HL-60/S4 (cell line): ENCODE results near the gene PRMT1.
"Not testable (repeated sequence)": the region's sequence is repeated elsewhere in the genome, so short reads cannot be mapped to it uniquely, and the experiment has no call there.

Experiments
- in situ Hi-C: fragments of 300-500 bp; cut with MboI; formaldehyde crosslinking; loops from 2 replicates; pipeline ENCODE4 v1.14.3; 2022; ENCODE audit warnings: low sequenced_read_pairs

The PRMT1 gene

GRCh38 chr19:49677231-49677900 lies at the start of gene PRMT1:
PRMT1 (plus strand) TSS chr19:49677271; CDS start chr19:49677281, 10 bp downstream.
- in situ Hi-C loops: no loop called here

- in situ Hi-C loops: no loop called here
These were observed 47.4 kb upstream of the PRMT1 start for GRCh38 chr19:49629659-49630058.

DNA sequence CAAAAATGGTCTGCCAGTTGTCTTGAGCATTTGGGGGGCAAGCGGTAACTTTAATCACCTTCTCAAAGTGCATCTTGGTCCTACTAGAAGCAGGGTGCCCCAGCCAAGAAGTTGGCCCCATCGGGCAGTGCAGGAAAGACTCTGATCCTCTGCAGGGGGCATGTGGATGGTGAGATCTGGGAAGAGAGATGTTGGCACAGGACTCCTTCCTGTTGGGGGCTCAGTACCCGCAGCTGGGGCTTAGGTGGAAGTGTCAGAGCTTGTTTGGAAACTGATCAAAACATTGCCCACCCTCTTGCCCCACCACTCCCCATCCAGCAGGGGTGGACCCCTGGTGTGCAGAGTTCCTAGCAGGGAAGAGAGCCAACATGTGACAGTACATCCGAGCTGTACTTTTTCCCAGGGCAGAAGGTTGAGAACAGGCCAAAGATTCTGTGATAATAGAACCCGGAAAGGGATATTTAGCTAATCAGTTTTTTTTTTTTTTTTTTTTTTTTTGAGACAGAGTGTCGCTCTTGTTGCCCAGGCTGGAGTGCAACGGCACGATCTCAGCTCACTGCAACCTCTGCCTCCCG lies 46.0 kb upstream of the PRMT1 start:
- in situ Hi-C loops: no loop called here

DNA sequence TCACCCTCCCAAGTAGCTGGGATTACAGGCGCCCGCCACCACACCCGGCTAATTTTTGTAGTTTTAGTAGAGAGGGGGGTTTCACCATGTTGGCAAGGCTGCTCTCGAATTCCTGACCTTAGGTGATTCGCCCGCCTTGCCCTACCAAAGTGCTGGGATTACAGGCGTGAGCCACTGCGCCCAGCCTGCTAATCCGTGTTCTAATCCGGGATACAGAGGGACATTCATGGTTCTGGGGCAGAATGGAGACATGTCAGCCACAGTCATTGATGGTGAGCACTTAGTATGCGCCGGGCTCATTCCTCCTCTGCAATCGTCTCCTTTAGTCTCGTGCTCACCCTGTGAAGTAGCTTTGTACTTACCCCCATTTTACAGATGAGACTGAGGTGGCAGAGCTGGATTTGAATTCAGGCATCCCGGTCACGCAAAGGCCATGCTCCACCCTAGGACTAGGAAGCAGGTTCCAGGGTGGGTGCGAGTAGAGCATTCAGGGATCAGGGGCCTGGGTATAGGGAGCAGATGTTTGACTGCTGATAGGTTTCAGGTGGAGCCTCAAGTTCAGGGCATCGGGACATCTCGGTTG lies 45.4 kb upstream of the PRMT1 start:
- in situ Hi-C loops: no loop called here

DNA sequence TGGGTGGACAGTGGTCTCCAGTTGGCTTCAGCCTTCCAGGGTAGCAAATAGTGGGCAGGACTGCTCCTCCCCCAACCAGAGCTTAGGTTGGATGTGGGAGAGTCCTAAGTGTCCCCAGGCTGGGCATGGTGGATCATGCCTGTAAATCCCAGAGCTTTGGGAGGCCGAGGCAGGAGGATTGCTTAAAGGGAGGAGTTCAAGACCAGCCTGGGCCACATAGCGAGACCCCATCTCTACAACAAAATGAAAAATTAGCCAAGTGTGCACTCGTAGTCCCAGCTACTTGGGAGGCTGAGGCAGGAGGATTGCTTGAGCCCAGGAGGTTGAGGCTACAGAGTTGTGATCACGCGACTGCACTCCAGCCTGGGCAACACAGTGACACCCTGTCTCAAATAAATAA lies 44.5 kb upstream of the PRMT1 start:
- in situ Hi-C loops: no loop called here

- in situ Hi-C loops: not testable (repeated sequence)
These were observed 43.8 kb upstream of the PRMT1 start for GRCh38 chr19:49633273-49633672.

- in situ Hi-C loops: no loop called here
These were observed 41.4 kb upstream of the PRMT1 start for GRCh38 chr19:49635530-49636232.

DNA sequence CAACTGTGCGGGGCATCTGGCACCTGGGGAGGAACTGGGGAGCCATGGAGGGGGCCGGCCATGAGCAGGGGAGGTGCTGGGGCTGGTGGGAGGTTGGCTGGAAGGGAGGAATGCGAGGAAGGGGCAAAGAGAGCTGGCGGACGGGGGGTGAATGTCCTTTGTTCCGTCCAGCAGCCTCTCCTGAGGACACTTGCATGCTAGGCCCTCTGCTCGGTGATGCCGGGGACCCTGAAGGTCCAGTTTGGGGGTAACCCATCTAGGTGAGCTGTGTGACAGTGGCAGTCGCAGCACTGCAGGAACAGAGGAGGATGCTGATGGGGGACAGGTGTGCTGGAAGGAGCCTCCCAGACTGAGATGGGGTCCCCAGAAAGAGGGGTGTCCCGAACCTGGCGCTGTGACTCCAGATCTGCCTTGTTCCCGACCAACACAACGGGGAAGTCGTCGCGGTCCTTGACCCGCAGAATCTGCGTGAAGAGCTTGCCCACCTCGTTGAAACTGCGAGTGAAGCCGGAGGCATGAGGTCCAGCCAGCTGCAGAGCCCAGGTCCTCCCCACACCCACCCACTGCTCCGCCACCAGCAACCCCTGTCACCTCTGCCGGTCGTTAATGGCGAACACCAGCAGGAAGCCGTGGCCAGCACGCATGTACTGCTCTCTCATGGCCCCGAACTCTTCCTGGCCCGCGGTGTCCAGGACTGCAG lies 40.7 kb upstream of the PRMT1 start:
- in situ Hi-C loops: no loop called here

- in situ Hi-C loops: no loop called here
These were observed 39.0 kb upstream of the PRMT1 start for GRCh38 chr19:49637821-49638738.

GRCh38 chr19:49639401-49640112 lies 37.5 kb upstream of the PRMT1 start:
- in situ Hi-C loops: no loop called here

DNA sequence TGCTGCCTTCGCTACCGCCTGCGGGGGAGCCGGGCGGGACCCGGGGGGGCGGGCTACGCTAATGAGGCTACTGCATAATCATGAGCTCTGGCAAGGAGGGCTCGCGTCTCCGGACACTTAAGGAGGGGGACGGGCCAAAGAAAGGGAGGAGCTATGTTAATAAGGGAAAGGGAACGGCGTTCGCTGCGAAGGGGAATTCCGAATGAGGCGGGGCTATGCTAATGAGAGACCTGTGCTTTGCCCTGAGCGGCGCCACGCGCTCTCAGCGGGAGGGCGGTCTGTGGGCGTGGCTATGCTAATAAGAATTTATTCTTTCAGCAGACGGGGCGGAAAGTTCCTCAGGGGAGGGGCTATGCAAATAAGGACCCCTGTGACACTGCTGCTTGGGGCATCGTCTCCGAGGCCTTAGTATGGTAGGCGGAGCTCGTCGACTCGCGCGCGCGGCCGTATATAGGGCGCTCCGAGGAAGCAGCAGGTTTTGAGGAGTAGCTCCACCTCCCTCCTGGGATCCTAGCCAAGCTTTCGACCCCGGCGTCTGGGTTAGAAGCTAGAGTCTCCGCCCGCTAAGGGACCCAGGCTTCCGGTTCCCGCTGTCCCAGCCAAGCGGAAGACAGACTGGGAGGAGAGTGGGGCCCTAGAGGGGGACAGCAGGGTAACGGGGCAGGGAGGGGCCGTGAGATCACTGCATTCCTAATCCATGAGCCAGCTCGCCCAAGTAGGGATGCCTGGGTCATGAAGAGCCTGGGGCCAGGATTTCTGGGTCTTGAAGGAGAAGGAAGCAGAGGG lies 36.8 kb upstream of the PRMT1 start, which contains the start of gene RRAS:
RRAS (minus strand) TSS at position 31 of the 786 bp plus-strand sequence. CDS start 45 bp downstream, outside the sequence.
- in situ Hi-C loops: no loop called here

DNA sequence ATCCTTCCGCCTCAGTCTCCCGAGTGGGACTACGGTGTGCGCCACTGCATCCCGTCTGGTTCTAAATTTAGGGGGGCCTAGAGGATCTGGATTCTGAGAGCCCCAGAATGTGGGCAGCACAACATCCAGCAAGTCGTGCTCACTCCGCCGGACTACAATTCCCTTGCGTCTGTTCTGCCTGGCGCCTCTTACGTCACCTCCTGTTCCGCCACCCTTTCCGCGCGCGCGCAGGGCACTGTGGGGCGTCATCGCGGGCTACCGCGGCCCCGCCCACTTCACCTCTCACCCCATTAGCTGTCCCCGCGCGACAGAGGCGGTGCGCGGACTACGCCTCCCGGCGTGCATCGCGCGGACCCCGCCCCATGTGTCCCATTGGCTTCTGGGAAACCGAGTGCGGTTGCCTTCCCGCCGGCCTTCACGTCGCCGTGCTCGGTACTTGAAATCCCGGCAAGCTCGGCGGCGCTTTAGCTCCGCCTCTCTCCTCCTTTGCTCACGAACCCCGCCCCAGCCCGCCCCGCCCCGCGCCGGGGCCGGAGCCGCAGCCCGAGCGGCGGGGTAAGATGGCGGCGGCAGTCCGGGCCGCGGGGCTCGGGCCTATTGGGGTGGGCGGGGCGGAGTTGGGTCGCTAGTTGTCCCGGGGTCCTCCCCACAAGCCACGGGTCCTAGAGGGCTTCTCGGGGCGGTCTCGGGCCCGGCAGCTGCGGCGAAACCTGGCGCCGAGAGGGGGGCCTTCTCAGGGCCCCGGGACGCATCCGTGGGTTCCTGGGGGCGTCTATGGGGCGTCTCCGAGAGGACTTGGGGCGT lies 35.2 kb upstream of the PRMT1 start, which contains the start of gene SCAF1:
SCAF1 (plus strand) TSS at position 522 of the 804 bp plus-strand sequence. CDS start 2,818 bp downstream, outside the sequence.
- in situ Hi-C loops: no loop called here

DNA sequence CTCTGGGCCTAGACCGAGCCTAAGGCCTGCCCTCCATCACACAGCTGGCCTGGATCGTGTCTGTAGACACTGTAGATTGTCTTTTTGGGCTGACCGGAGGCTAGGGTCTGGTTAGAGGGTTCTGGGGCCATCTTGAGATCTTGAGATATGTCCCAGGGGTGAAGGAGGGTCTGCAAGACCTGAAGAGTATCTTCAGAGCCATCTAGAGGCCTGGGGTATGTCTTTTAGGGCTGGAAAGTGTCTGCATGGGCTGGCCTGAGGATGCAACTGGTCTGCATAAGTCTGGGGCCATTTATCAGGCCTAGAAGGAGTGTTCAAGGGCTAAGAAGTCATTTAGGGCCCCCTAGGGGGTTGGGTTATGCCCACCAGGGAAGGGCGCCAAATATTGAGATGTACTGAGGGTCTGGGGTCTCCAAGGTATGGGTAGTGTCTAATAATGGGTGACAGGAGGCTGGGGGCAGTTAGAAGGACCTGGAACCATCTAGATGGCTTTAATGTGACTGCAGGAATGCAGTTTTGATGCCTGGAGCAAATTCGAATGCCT lies 34.5 kb upstream of the PRMT1 start:
- in situ Hi-C loops: no loop called here

DNA sequence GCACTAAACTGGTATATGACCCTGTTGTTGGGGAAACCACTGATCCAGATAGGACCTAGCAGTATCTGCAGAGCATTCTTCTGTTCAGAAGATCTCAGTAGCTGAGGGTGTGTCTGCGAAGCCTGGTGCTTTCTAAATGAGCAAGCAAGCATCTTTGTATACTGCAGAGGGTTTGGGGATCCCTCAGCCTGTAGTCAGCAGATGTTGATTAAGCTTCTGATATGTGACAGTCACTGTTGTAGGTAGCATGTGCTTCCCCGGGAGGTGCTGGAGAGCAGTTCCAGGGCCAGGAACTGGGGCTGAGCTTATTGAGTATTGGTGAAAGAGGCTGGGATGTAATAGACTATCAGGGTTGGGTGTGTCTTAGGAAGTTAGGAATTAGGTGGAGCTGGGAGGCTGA lies 33.6 kb upstream of the PRMT1 start:
- in situ Hi-C loops: no loop called here

DNA sequence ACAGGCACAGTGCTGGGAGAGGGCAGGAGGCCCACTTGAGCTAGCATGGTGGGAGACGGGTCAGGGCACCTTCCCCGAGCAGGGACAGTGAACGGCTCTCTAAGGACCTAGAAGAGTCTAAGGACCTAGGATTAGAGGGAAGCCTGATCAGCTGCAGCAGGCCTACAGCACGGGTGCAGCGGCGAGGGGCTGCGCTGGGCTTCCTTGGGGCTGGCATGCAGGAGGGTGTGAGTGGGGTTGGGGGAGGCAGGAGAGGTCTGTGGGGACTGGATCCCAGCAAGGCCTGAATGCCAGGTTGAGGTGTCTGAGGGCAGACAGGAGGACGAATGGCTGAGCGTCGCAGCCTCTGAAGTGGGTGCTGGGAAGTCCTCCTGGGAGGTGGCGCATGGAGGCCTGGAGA lies 31.5 kb upstream of the PRMT1 start:
- in situ Hi-C loops: no loop called here

GRCh38 chr19:49645995-49646394 lies 31.1 kb upstream of the PRMT1 start:
- in situ Hi-C loops: no loop called here

DNA sequence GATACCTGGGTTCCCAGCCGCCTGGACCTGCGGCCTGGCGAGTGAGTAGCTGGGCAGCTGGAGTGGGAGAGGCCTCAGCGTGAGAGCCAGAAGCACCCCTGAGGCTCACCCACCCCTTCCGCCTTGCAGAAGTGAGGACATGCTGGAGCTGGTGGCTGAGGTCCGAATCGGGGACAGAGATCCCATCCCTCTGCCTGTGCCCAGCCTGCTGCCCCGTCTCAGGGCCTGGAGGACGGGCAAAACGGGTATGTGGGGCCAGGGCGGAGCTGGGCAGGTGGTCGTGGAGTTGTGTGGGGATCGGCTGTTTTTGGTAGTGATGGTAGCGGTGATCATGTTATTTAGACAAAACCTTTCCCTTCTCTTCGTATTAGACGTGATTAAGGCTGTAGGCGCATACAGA lies 30.5 kb upstream of the PRMT1 start:
- in situ Hi-C loops: no loop called here
